ENCODE measurements around the gene ARVCF.

ARVCF gene

DNA sequence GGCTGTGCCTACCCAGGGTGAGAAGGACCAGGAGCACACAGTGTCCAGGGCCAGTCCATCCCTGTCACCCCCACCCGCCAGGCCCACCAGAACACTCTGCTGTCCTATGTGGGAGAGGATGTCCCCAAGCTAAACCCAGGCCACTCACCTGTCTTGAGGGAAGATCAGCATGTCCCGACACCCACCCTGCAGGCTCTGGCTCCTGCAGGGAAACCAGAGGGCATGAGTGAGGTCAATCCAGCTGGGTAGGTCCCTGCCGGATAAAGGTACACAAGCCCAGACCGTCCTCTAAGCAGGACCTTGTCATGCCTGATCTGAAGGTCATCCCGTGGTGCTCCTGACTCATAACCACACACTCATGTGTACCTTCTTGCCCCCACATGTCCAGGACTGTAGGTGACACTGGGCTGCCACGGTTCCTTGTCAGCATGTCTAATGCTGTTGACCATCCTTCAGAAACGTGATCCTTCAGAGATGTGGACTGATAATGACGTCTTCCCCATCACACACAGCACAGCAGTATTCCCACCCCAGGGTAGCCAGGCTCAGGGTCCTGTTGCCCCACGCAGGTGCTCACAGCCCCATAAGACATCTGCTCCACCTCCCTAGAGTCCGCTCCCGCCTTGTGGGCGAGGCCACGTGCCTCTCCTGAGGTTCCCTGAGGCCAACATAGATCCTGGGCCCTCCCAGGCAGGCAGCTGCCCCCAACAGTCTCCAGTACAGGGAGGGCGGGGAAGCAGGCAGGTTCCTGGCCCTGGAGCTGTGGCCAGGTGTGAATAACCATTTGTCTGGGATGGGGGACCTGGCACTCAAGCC, 6.1 kb downstream of the ARVCF start:
- H3K4me3 ChIP-seq (replicated peaks in 1 of 2; ENCODE audit: low read depth in 2 of 2, low read length in 2 of 2): no peak overlapping the region
- TF ChIP-seq, protein P1, sequence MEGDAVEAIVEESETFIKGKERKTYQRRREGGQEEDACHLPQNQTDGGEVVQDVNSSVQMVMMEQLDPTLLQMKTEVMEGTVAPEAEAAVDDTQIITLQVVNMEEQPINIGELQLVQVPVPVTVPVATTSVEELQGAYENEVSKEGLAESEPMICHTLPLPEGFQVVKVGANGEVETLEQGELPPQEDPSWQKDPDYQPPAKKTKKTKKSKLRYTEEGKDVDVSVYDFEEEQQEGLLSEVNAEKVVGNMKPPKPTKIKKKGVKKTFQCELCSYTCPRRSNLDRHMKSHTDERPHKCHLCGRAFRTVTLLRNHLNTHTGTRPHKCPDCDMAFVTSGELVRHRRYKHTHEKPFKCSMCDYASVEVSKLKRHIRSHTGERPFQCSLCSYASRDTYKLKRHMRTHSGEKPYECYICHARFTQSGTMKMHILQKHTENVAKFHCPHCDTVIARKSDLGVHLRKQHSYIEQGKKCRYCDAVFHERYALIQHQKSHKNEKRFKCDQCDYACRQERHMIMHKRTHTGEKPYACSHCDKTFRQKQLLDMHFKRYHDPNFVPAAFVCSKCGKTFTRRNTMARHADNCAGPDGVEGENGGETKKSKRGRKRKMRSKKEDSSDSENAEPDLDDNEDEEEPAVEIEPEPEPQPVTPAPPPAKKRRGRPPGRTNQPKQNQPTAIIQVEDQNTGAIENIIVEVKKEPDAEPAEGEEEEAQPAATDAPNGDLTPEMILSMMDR (IDR thresholded peaks at IDR 0.05; ENCODE audit: low read depth, low read length): no peak

DNA sequence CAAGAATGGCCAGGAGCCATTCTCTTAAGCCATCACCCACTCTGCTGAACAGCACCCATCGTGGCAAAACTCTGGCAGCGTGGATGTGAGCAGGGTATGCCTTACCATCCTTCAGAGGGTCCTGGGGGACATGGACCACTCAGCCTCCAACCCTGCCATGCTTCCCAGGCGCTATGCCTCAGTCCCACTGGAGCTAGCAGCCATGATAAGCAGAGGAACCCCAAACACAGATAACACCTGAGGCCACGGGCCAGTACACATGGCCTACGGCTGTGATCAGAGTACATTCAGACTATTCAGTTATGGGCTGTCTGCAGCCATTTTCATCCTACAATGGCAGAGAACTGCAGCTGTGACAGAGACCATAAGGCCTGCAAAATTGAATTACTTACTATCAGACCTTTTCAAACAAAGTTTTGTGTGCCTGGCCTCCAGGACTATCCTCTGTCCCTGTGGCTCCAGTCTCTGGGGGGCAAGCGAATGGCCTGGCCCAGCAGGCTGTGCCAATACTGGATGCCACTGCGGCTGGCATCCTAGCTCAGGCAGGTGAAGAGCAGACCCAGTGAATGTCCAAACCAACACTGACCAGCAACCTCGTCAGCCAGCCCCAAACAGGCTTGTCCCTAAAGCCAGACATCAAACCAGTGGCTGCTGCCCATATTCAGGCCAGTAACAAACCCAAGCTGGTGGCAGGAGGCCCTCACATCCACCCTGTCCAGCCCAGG, 6.9 kb downstream of the ARVCF start:
- H3K4me3 ChIP-seq (replicated peaks in 1 of 2; ENCODE audit: low read depth in 2 of 2, low read length in 2 of 2): no peak overlapping the region
- TF ChIP-seq, protein P1 (IDR thresholded peaks at IDR 0.05; ENCODE audit: low read depth, low read length): no peak
- DNase-seq (ENCODE audit: low read depth in 2 of 2): no peak

More for the DNA sequence above, 6.1 kb downstream of the ARVCF start:
- DNase-seq (ENCODE audit: low read depth in 2 of 2): no peak

DNA sequence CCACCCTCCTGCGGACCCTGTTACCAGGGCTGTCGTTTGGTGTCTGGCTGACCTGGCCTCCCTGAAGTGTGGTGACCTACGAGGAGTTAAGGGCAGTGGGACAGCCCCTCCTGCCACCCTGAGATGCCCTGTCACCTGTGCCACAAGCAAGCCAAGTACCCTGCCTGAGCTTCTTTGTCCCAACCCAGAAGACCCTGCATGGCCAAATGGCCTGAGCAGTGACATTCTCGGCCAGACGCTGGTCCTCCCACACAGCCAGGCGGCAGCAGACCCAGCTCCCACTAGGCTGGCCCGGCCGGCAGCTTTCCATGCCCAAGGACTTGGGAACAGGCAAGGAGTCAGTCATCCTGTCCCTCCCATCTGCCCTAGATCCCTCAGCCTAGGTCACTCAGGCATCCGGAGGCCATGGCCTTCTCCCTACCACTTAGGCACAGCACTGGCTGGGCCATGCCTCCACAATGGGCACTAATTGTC, 7.6 kb downstream of the ARVCF start:
- no peak overlapping the region for H3K4me3 ChIP-seq (replicated peaks in 1 of 2; ENCODE audit: low read depth in 2 of 2, low read length in 2 of 2)
- TF ChIP-seq, protein P1 (IDR thresholded peaks at IDR 0.05; ENCODE audit: low read depth, low read length): no peak
- DNase-seq (ENCODE audit: low read depth in 2 of 2): no peak

DNA sequence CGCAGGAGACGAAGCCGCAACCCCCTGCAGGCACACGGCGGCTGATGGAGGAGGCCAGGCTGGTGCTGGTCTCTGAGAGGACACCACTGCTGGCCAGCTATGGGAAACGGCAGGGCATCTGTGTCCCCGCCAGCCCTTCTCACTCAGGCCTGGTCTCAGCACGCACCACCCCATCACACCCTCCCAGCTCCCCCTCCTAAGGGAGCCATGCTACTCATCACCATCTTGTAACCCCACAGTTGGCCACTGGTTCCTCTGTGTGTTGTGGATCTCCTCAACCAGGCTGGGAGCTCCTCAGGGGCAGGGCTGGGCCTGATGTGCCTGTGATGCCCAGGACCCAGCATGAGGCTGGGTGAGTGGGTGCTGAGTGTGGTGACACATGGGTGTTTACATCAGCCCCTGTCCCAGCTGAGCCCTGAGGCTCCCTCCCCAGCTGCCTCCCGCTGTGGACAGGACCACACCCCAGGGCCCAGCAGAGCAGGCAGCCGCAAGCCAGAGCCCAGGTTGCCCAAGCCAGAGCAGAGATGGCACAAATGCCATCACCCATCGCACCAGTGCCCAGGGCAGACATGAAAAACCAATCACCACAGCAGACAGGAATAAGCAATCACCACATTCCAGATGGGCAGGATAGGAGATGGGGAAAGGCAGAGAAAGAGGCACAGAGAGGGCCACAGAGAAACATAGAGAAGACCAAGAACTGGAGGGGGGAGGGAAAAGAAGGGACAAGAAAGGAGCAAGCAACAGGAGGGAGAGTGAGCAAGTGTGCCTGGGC, 8.2 kb downstream of the ARVCF start:
- TF ChIP-seq, protein P1 (IDR thresholded peaks at IDR 0.05; ENCODE audit: low read depth, low read length): no peak
- no peak overlapping the region for H3K4me3 ChIP-seq (replicated peaks in 1 of 2; ENCODE audit: low read depth in 2 of 2, low read length in 2 of 2)
- DNase-seq (ENCODE audit: low read depth in 2 of 2): no peak

DNA sequence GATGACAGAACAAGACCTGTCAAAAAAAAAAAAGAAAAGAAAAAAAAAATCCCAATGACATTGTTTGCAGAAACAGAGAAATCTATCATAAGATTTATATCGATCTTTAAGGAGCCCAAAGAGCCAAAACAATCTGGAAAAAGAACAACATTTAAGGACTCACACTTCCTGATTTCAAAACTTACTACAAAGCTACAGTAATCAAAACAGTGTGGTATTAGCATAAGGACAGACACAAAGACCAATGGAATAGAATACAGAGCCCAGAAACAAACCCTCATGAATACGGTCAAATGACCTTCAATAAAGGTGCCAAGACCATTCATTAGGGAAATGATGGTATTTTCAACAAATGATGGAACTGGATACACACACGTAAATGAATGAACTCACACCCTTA, 12.2 kb downstream of the ARVCF start:
- no peak overlapping the region for H3K4me3 ChIP-seq (replicated peaks in 1 of 2; ENCODE audit: low read depth in 2 of 2, low read length in 2 of 2)
- TF ChIP-seq, protein P1 (IDR thresholded peaks at IDR 0.05; ENCODE audit: low read depth, low read length): no peak
- DNase-seq (ENCODE audit: low read depth in 2 of 2): no peak

DNA sequence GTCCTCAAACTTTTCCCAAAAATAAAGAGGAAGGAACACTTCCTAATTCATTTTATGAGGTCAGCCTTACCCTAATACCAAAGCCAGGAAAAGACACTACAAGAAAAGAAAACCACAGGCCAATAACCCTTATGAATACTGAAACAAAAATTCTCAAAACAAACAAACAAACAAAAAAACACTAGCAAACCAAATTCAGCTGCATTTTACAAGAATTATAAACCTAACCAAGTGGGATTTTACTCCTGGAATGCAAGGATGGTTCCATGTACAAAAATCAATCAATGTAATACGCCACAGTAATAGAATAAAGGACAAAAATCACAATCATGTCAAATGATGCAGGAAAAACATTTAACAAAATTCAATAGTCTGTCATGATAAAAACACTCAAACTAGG, 13.3 kb downstream of the ARVCF start:
- DNase-seq (ENCODE audit: low read depth in 2 of 2): no peak
- TF ChIP-seq, protein P1 (IDR thresholded peaks at IDR 0.05; ENCODE audit: low read depth, low read length): no peak
- H3K4me3 ChIP-seq (replicated peaks in 1 of 2; ENCODE audit: low read depth in 2 of 2, low read length in 2 of 2): no peak overlapping the region

All from cardiac fibroblast (primary cell).